ENCODE measurements around the gene THRB.

The THRB gene

DNA sequence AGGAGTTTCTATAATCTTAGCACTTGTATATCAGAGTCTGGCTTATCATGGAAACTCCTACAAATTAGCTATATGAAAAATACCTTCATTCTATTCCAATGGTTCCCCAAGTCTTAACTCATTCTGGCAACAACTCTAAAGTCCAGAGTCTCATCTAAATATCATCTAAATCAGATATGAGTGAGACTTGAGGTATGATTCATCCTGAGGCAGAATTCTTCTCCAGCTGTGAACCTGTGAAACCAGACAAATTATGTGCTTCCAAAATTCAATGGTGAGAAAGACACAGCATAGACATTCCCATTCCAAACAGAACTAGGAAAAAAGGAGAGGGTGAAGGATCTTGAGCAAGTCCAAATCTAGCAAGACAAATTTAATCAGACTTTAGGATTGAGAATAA is 138.8 kb downstream of the THRB start:
- Histone ChIP-seq H3K27ac (ENCODE audit: low read depth, low read length, poor library complexity, severe bottlenecking) (no peak overlapping the region), H3K4me1 (ENCODE audit: insufficient read depth, low read length, severe bottlenecking) (no peaks in the 10 kb centered on the region), H3K36me3 (ENCODE audit: insufficient read depth, low read length) (no peaks in the 10 kb centered on the region), H3F3A (ENCODE audit: insufficient read depth, low read length) (no peaks in the 10 kb centered on the region), H3K9ac (ENCODE audit: low read length) (no peak overlapping the region), H3K9me2 (ENCODE audit: low read depth, low read length) (no peaks in the 10 kb centered on the region), H3K9me3 (ENCODE audit: low read length) (no peaks in the 10 kb centered on the region), H2AFZ (ENCODE audit: low read length) (no peak overlapping the region), H4K20me1 (ENCODE audit: insufficient read depth, low read length) (no peaks in the 10 kb centered on the region), H3K4me2 (ENCODE audit: low read length) (no peak overlapping the region), H3K27me3 (ENCODE audit: insufficient read depth, low read length) (no peaks in the 10 kb centered on the region), H3K4me3 (ENCODE audit: low read depth, low read length, poor library complexity, severe bottlenecking) (no peak overlapping the region), H3K79me2 (ENCODE audit: insufficient read depth, low read length) (no peaks in the 10 kb centered on the region)
- TF ChIP-seq, protein P1, sequence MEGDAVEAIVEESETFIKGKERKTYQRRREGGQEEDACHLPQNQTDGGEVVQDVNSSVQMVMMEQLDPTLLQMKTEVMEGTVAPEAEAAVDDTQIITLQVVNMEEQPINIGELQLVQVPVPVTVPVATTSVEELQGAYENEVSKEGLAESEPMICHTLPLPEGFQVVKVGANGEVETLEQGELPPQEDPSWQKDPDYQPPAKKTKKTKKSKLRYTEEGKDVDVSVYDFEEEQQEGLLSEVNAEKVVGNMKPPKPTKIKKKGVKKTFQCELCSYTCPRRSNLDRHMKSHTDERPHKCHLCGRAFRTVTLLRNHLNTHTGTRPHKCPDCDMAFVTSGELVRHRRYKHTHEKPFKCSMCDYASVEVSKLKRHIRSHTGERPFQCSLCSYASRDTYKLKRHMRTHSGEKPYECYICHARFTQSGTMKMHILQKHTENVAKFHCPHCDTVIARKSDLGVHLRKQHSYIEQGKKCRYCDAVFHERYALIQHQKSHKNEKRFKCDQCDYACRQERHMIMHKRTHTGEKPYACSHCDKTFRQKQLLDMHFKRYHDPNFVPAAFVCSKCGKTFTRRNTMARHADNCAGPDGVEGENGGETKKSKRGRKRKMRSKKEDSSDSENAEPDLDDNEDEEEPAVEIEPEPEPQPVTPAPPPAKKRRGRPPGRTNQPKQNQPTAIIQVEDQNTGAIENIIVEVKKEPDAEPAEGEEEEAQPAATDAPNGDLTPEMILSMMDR (IDR thresholded peaks at IDR 0.05; ENCODE audit: low read length), result no peak
- no peak for TF ChIP-seq EZH2 (IDR thresholded peaks at IDR 0.05; ENCODE audit: borderline replicate concordance, low read length)

DNA sequence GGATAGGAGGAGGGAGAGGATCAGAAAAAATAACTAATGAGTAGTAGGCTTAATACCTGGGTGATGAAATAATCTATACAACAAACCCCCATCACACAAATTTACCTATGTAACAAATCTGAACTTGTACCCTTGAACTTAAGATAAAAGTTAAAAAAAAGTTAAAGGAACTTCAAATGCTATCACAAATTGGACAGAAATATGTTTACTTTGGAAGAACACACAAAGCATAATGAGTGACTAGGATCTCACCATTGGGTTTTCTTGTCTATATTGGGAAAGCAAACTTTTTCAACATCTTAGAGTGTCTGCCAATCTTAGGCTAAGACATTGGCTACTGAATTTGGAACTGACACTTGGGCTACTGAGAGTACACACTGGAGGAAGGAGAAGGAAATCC is 140.4 kb downstream of the THRB start:
- Histone ChIP-seq H3K9me2 (ENCODE audit: low read depth, low read length) (no peaks in the 10 kb centered on the region), H3K9ac (ENCODE audit: low read length) (no peak overlapping the region), H3K36me3 (ENCODE audit: insufficient read depth, low read length) (no peaks in the 10 kb centered on the region), H2AFZ (ENCODE audit: low read length) (no peak overlapping the region), H3K4me2 (ENCODE audit: low read length) (no peak overlapping the region), H3K4me1 (ENCODE audit: insufficient read depth, low read length, severe bottlenecking) (no peaks in the 10 kb centered on the region), H3F3A (ENCODE audit: insufficient read depth, low read length) (no peaks in the 10 kb centered on the region), H3K4me3 (ENCODE audit: low read depth, low read length, poor library complexity, severe bottlenecking) (no peak overlapping the region), H3K27me3 (ENCODE audit: insufficient read depth, low read length) (no peaks in the 10 kb centered on the region), H3K27ac (ENCODE audit: low read depth, low read length, poor library complexity, severe bottlenecking) (no peak overlapping the region), H3K79me2 (ENCODE audit: insufficient read depth, low read length) (no peaks in the 10 kb centered on the region), H4K20me1 (ENCODE audit: insufficient read depth, low read length) (no peaks in the 10 kb centered on the region), H3K9me3 (ENCODE audit: low read length) (no peaks in the 10 kb centered on the region)
- TF ChIP-seq EZH2 (IDR thresholded peaks at IDR 0.05; ENCODE audit: borderline replicate concordance, low read length), result no peak
- TF ChIP-seq, protein P1 (IDR thresholded peaks at IDR 0.05; ENCODE audit: low read length), result no peak

DNA sequence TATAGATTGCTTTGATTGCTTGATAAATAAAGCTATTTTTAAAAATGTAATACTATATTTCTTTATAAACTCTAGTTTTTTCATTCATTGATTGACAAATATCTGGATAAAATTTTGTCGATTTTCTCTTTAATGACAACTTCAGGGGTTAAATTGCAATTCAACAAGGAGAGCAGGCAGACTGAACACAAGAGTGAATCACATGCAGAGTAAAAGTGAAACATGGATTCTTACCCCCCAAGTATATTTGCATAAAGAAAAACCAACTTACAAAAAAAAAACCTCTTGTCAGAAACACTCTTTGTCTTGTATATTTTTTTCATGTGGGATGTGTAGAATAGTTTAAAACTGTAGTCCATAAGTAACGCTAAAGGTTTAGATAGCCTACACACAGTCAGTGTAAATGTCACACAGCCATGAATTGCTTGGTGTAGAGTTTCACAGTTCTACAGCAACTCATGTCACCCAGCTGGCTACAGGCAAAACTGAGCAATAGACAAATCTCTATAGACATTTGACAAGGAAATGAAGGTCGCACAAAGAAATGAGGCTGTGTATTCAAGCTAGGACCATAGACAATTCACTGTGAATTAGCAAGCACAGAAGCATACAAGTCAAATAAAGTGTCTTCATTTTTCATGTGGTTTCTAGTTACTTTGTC is 141.6 kb downstream of the THRB start:
- Histone ChIP-seq H3K36me3 (ENCODE audit: insufficient read depth, low read length) (no peaks in the 10 kb centered on the region), H3K9ac (ENCODE audit: low read length) (no peak overlapping the region), H2AFZ (ENCODE audit: low read length) (no peak overlapping the region), H3F3A (ENCODE audit: insufficient read depth, low read length) (no peaks in the 10 kb centered on the region), H3K4me2 (ENCODE audit: low read length) (no peak overlapping the region), H3K9me2 (ENCODE audit: low read depth, low read length) (no peaks in the 10 kb centered on the region), H3K79me2 (ENCODE audit: insufficient read depth, low read length) (no peaks in the 10 kb centered on the region), H3K4me3 (ENCODE audit: low read depth, low read length, poor library complexity, severe bottlenecking) (no peak overlapping the region), H4K20me1 (ENCODE audit: insufficient read depth, low read length) (no peaks in the 10 kb centered on the region), H3K27me3 (ENCODE audit: insufficient read depth, low read length) (no peaks in the 10 kb centered on the region), H3K9me3 (ENCODE audit: low read length) (no peaks in the 10 kb centered on the region), H3K27ac (ENCODE audit: low read depth, low read length, poor library complexity, severe bottlenecking) (no peak overlapping the region), H3K4me1 (ENCODE audit: insufficient read depth, low read length, severe bottlenecking) (no peaks in the 10 kb centered on the region)
- no peak for TF ChIP-seq EZH2 (IDR thresholded peaks at IDR 0.05; ENCODE audit: borderline replicate concordance, low read length)
- TF ChIP-seq, protein P1 (IDR thresholded peaks at IDR 0.05; ENCODE audit: low read length), result no peak
